ENCODE data around the gene TAX1BP3. TPM values are rescaled to one million over a fixed set of nuclear protein-coding genes. Genes with fewer than 3 reads are reported as not detected.
A peak's percentile ranks its signal among the peaks of the same experiment; 100 is the strongest.

The TAX1BP3 gene
- total and polyA plus RNA-seq, 2 of the 13 experiments (the other 11 are each of a cell fraction or from before 2014, with no cell fraction given), result 16.7 to 45.1 TPM

DNA sequence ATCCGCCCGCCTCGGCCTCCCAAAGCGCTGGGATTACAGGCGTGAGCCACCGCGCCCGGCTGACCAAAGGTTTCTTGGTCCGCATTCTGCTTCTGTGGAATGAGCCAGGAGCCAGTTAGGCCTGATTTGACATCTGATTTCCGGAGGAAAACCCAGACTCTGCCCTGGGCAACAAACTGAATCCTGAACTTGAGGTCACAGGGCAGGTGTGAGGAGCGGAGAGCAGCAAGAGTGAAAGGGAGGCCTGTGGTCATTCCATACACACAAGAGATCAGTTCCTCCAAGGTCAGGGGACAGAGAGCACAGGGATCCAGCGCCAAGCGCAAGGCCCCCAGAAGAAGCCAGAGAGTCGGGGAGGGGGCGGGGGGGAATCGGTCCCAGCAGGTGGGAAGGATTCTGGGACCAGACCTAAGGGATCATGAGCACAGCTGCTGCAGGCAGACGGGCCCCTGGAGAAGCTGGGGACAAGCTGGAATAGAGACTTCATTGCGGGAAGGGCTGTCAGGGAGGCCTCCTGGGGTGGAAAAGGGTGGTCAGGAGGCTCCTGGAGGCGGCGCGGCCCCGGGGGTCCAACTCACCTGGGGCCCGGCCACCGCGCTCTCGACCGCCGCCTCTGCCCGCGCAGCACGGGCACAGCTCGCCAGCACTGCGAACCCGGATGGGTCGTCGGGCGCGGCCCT is 32.8 kb downstream of the TAX1BP3 start (continued):
- TF ChIP-seq, protein P1, sequence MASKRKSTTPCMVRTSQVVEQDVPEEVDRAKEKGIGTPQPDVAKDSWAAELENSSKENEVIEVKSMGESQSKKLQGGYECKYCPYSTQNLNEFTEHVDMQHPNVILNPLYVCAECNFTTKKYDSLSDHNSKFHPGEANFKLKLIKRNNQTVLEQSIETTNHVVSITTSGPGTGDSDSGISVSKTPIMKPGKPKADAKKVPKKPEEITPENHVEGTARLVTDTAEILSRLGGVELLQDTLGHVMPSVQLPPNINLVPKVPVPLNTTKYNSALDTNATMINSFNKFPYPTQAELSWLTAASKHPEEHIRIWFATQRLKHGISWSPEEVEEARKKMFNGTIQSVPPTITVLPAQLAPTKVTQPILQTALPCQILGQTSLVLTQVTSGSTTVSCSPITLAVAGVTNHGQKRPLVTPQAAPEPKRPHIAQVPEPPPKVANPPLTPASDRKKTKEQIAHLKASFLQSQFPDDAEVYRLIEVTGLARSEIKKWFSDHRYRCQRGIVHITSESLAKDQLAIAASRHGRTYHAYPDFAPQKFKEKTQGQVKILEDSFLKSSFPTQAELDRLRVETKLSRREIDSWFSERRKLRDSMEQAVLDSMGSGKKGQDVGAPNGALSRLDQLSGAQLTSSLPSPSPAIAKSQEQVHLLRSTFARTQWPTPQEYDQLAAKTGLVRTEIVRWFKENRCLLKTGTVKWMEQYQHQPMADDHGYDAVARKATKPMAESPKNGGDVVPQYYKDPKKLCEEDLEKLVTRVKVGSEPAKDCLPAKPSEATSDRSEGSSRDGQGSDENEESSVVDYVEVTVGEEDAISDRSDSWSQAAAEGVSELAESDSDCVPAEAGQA (IDR thresholded peaks at IDR 0.05; ENCODE audit: low read depth), result no peak
- TF ChIP-seq, protein P1 (CRISPR knock-in tag; IDR thresholded peaks at IDR 0.05; ENCODE audit: borderline replicate concordance), result no peak
- TF ChIP-seq, protein P2, sequence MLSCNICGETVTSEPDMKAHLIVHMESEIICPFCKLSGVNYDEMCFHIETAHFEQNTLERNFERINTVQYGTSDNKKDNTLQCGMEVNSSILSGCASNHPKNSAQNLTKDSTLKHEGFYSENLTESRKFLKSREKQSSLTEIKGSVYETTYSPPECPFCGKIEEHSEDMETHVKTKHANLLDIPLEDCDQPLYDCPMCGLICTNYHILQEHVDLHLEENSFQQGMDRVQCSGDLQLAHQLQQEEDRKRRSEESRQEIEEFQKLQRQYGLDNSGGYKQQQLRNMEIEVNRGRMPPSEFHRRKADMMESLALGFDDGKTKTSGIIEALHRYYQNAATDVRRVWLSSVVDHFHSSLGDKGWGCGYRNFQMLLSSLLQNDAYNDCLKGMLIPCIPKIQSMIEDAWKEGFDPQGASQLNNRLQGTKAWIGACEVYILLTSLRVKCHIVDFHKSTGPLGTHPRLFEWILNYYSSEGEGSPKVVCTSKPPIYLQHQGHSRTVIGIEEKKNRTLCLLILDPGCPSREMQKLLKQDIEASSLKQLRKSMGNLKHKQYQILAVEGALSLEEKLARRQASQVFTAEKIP (CRISPR knock-in tag; IDR thresholded peaks at IDR 0.05; ENCODE audit: borderline replicate concordance), result no peak
- TF ChIP-seq, protein P3, sequence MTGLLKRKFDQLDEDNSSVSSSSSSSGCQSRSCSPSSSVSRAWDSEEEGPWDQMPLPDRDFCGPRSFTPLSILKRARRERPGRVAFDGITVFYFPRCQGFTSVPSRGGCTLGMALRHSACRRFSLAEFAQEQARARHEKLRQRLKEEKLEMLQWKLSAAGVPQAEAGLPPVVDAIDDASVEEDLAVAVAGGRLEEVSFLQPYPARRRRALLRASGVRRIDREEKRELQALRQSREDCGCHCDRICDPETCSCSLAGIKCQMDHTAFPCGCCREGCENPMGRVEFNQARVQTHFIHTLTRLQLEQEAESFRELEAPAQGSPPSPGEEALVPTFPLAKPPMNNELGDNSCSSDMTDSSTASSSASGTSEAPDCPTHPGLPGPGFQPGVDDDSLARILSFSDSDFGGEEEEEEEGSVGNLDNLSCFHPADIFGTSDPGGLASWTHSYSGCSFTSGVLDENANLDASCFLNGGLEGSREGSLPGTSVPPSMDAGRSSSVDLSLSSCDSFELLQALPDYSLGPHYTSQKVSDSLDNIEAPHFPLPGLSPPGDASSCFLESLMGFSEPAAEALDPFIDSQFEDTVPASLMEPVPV (CRISPR knock-in tag; IDR thresholded peaks at IDR 0.05), result peak; percentile 85; the same call in 1 of the 2 replicates
- TF ChIP-seq ZNF33B (CRISPR knock-in tag; IDR thresholded peaks at IDR 0.05), result no peak
- TF ChIP-seq HNRNPK (IDR thresholded peaks at IDR 0.05; ENCODE audit: low read depth, low read length, poor library complexity, severe bottlenecking), result peak; percentile 44
- 0 out of 2 replicates have a peak, but pooled peaks have one; percentile 10 for TF ChIP-seq KLF15 (CRISPR knock-in tag; IDR thresholded peaks at IDR 0.05; ENCODE audit: borderline replicate concordance)
- no peak for TF ChIP-seq YEATS2 (CRISPR knock-in tag; IDR thresholded peaks at IDR 0.05; ENCODE audit: borderline replicate concordance)
- TF ChIP-seq ZNF333 (CRISPR knock-in tag; IDR thresholded peaks at IDR 0.05; ENCODE audit: borderline replicate concordance), result no peak
- TF ChIP-seq TBX2 (CRISPR knock-in tag; IDR thresholded peaks at IDR 0.05; ENCODE audit: borderline replicate concordance), result peak; percentile 44; the same call in 1 of the 2 replicates
- TF ChIP-seq, protein P4, sequence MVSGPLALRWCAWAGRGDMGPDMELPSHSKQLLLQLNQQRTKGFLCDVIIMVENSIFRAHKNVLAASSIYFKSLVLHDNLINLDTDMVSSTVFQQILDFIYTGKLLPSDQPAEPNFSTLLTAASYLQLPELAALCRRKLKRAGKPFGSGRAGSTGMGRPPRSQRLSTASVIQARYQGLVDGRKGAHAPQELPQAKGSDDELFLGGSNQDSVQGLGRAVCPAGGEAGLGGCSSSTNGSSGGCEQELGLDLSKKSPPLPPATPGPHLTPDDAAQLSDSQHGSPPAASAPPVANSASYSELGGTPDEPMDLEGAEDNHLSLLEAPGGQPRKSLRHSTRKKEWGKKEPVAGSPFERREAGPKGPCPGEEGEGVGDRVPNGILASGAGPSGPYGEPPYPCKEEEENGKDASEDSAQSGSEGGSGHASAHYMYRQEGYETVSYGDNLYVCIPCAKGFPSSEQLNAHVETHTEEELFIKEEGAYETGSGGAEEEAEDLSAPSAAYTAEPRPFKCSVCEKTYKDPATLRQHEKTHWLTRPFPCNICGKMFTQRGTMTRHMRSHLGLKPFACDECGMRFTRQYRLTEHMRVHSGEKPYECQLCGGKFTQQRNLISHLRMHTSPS (CRISPR knock-in tag; IDR thresholded peaks at IDR 0.05; ENCODE audit: low read depth), result 0 out of 2 replicates have a peak, but pooled peaks have one; percentile 8
- no peak for TF ChIP-seq NAIF1 (CRISPR knock-in tag; IDR thresholded peaks at IDR 0.05; ENCODE audit: borderline replicate concordance)
- TF ChIP-seq ZNF549 (CRISPR knock-in tag; IDR thresholded peaks at IDR 0.05), result no peak
- TF ChIP-seq ZMAT3 (CRISPR knock-in tag; conservative IDR thresholded peaks at IDR 0.05), result no peak
- peak; percentile 76 for TF ChIP-seq RARA (CRISPR knock-in tag; IDR thresholded peaks at IDR 0.05)
- no peak for TF ChIP-seq IKZF4 (CRISPR knock-in tag; IDR thresholded peaks at IDR 0.05; ENCODE audit: borderline replicate concordance, low read depth, not compliant biosample characterization)
- TF ChIP-seq EED (CRISPR knock-in tag; IDR thresholded peaks at IDR 0.05), result no peak
